ENCODE data around the gene INHBB.

The INHBB gene

DNA sequence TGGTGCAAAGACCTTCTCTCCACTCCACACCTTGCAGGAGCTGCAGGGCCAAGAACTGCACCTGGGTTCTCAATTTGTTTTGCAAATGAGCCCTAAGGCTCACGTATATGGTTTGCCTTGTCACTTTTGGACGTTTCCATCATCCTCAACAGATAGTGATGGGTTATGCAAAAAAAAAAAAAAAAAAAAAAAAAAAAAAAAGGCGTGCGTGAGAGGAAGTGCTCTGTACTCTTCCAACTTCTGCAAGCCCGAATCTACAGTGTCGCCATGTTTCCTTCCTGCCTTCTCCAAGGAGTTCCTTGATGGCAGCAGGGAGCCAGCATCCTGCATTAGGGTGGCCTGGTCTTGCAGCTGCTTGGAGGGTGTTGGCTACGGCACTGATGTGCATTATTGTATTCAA lies 4.0 kb upstream of the INHBB start:
- Mint-ChIP-seq H3K4me3 (no peak overlapping the region), H3K27ac (no peak overlapping the region), H3K27me3 (peaks cover 47% of the 10 kb centered on the region), H3K36me3 (ENCODE audit: low read depth) (no peaks in the 10 kb centered on the region), H3K9me3 (no peaks in the 10 kb centered on the region), H3K4me1 (ENCODE audit: low read depth) (peaks cover 56% of the 10 kb centered on the region)
- intact Hi-C loops (cut with micrococcal nuclease) = loop anchor here (2.0 to 10.0 kb wide), 3 partner anchors 95 to 333 kb away; no protein-coding TSS in a partner anchor

DNA sequence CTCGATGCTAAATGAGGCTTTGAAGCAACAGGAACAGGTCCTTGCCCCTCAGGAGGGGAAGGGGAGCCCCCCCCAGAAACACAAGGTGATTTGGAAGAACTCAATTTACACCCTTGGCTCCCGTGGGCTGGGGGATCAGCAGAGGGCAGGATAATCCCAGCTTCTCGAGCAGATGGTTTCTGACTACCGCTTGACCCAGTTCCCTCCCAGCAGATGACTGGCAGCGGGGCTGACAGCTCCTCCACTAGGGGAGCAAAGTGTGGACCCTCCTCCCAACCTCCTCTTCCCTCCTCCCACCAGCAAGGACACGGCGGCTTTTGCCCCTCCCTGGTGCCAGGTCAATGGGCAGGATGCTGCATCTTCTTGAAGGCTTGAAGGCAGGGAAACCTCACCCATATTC lies 3.5 kb upstream of the INHBB start:
- Mint-ChIP-seq H3K4me1 (ENCODE audit: low read depth) (peaks cover 56% of the 10 kb centered on the region), H3K27me3 (peaks cover 49% of the 10 kb centered on the region), H3K9me3 (no peaks in the 10 kb centered on the region), H3K36me3 (ENCODE audit: low read depth) (no peaks in the 10 kb centered on the region), H3K4me3 (no peak overlapping the region), H3K27ac (no peak overlapping the region)
- intact Hi-C loops (cut with micrococcal nuclease) = loop anchor here (2.0 to 10.0 kb wide), 3 partner anchors 95 to 332 kb away; no protein-coding TSS in a partner anchor

DNA sequence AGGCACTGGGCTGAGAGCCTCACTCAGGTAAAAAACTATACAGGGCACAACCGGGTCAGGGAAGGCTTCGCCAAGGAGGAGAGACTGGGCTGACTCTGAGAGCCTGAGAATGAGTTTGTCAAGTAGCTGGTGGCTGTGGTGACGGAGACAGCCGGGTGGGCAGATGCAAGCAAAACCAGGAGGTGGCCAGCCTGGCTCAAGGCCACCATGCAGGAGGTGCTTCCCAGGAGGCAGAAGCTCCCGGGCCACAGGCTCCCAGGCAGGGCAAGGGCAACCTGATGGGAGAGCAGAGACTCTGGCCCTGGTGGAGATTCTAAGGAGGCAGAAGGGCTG lies 2.9 kb upstream of the INHBB start:
- H3K36me3 Mint-ChIP-seq (ENCODE audit: low read depth) = no peaks in the 10 kb centered on the region
- intact Hi-C loops (cut with micrococcal nuclease) = loop anchor here (2.0 to 10.0 kb wide), 3 partner anchors 94 to 332 kb away; no protein-coding TSS in a partner anchor
- peaks cover 55% of the 10 kb centered on the region for H3K27me3 Mint-ChIP-seq
- H3K4me1 Mint-ChIP-seq (ENCODE audit: low read depth) = peaks cover 55% of the 10 kb centered on the region
- no peak overlapping the region for H3K27ac Mint-ChIP-seq
- no peak overlapping the region for H3K4me3 Mint-ChIP-seq
- H3K9me3 Mint-ChIP-seq = no peaks in the 10 kb centered on the region

DNA sequence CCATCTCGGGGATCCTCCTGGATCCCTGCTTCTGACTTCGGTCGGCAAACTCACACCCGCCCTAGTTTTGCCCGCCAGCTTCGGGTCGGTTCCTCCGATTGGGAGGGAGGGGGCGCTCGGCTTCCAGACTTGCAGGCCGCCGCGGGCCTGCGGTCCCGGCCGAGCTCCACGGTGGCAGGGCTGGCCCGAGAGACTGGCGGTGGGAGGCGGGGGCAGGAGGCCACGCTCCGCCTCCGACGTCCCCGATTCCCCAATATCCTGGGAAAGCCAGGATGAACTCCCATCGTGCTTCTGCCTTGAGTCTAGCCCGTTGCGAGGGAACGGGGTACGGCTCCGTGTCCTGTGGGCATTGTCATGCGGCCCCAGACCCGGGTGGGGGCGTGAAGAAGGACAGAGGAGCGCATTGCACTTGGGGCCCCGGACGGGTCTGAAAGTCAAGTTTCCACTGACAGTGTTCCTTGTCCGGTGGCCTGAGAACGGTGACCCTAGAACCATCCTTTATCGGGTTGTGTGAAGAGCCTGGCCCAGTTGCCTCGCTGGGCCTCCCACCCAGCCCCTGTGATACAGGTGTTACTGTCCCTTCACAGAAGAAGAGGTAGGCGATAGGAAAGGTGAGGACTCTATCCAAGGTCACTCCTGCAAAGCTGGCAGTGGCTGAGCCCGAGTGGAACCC lies 2.4 kb upstream of the INHBB start:
- intact Hi-C loops (cut with micrococcal nuclease) = loop anchor here (2.0 to 10.0 kb wide), 3 partner anchors 94 to 331 kb away; no protein-coding TSS in a partner anchor
- Mint-ChIP-seq H3K9me3 (no peaks in the 10 kb centered on the region), H3K4me1 (ENCODE audit: low read depth) (peaks cover 50% of the 10 kb centered on the region), H3K27me3 (peaks cover 60% of the 10 kb centered on the region), H3K27ac (no peak overlapping the region), H3K36me3 (ENCODE audit: low read depth) (no peaks in the 10 kb centered on the region), H3K4me3 (peak overlapping the region; percentile 34)

DNA sequence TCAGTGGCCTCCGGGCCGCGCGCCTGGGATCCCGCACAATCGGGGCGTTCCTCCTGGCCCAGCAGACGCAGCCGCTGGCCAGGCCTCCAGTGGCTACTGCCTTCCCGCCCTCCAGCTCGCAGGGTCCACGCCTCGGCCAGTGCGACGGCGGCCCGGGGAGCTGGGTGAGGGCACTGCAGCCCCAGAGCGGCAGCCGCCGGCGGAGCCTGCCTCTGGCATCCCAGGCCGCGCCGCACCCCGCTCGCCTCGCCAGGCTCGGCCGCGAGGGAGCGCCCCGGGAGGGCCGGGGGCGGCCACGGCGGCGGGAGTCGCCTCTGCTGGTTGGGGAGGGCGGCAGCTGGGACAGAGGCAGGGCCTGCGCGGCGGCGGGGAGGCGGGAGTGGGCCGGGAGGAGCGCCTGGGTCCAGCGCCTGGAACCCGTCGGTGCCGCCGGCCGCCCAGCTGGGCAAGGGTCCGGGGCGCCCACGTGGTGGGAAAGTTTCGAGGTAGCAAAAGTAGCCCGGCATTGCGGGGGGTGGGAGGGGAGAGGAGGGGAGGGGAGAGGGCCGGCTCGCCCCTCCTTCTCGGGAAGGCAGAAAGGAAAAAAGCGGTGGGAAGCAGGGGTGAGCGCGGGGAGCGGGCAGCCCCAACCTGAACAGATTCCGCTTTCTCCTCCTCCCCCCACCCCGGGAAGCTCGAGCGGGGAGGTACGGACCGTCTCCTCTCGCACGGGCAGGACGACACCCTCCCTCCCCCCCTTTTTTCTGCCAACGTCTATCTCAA lies 1.5 kb upstream of the INHBB start:
- Mint-ChIP-seq H3K27me3 (peaks cover 68% of the 10 kb centered on the region), H3K9me3 (no peaks in the 10 kb centered on the region), H3K36me3 (ENCODE audit: low read depth) (no peaks in the 10 kb centered on the region), H3K27ac (no peak overlapping the region), H3K4me1 (ENCODE audit: low read depth) (peaks cover 41% of the 10 kb centered on the region), H3K4me3 (peak overlapping the region; percentile 55)
- intact Hi-C loops (cut with micrococcal nuclease) = loop anchor here (5.0 to 10.0 kb wide), 2 partner anchors 93 to 180 kb away; no protein-coding TSS in a partner anchor

DNA sequence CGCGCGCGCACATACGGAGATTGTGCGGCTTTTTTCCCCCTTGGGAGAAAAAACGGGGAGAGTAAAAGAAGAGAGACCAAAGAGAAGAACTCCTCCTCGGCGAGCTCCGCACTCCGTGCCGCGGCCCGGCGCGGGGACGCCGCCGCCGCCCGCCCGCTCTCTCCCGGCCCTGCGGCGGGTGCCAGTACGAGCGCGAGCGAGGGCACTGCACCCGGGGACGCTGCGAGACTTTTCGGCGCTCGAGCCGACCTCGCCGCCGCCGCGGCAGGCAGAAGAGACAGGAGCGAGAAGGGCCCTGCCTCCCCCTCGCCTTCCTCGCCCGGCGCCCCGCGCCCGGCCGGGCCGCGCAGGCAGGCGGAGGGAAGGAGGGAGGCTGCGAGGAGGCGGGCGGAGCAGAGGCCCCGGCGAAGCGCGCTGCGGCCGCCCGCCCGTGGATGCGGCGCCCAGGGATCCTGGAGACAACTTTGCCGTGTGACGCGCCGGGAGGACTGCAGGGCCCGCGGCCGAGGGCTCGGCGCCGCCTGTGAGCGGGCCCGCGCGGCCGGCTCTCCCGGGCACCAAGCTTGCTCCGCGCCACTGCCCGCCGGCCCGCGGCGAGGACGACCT lies 857 bp upstream of the INHBB start:
- peak overlapping the region; percentile 55 for H3K4me3 Mint-ChIP-seq
- no peak overlapping the region for H3K27ac Mint-ChIP-seq
- intact Hi-C loops (cut with micrococcal nuclease) = loop anchor here (5.0 to 10.0 kb wide), 2 partner anchors 92 to 180 kb away; no protein-coding TSS in a partner anchor
- H3K36me3 Mint-ChIP-seq (ENCODE audit: low read depth) = no peaks in the 10 kb centered on the region
- peaks cover 74% of the 10 kb centered on the region for H3K27me3 Mint-ChIP-seq
- H3K9me3 Mint-ChIP-seq = no peaks in the 10 kb centered on the region
- H3K4me1 Mint-ChIP-seq (ENCODE audit: low read depth) = peaks cover 35% of the 10 kb centered on the region

DNA sequence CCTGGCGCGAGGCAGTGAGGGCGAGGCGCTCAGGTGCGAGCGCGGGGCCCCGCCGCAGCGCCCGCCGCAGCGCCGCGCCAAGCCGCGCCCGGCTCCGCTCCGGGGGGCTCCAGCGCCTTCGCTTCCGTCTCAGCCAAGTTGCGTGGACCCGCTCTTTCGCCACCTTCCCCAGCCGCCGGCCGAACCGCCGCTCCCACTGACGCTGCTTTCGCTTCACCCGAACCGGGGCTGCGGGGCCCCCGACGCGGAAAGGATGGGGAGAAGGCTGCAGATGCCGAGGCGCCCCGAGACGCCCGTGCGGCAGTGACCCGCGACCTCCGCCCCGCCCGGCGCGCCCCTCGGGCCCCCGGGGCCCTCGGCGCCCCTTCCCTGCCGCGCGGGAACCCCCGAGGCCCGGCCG lies 328 bp upstream of the INHBB start:
- H3K36me3 Mint-ChIP-seq (ENCODE audit: low read depth) = no peaks in the 10 kb centered on the region
- intact Hi-C loops (cut with micrococcal nuclease) = loop anchor here (10.0 kb wide), 1 partner anchor 179 kb away; no protein-coding TSS in a partner anchor
- H3K4me1 Mint-ChIP-seq (ENCODE audit: low read depth) = peaks cover 31% of the 10 kb centered on the region
- H3K9me3 Mint-ChIP-seq = no peaks in the 10 kb centered on the region
- H3K27me3 Mint-ChIP-seq = peaks cover 76% of the 10 kb centered on the region
- H3K4me3 Mint-ChIP-seq = peak overlapping the region; percentile 58
- H3K27ac Mint-ChIP-seq = no peak overlapping the region

DNA sequence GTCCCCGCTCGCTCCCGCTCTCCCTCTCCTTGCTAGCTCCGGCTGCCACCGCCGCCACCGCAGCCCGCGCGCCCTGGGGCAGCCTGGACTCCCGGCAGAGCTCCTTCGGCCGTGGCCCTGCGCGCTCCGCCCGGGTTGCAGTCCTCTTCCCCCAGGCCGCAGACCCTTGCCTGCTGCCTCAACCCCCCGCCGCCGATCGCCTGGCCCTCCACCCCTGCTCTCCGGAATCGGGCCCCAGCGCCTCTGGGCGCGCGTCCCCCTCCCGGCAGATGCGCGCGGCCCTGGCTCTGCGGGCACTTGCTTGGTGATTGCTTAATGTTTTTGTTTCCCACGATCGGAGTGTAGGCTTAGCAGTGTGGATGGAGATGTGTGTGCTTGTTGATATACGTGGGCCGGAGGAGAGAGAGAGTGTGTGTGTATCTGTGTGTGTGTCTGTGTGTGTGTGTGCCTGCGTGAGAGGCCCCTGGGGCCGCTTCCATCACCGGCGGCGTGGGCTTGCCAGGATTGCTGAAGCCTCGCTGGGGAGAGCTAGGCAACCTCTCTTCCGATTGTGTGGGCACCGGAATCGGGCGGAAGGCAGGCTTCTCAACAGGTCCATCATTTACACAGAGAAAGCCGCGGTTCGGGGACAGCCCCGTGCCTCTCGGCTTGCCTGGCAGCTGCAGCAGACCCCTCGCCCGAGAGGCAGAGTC lies 877 bp downstream of the INHBB start:
- no peak overlapping the region for H3K27ac Mint-ChIP-seq
- peaks cover 77% of the 10 kb centered on the region for H3K27me3 Mint-ChIP-seq
- peak overlapping the region; percentile 20 for H3K4me3 Mint-ChIP-seq
- peaks cover 31% of the 10 kb centered on the region for H3K4me1 Mint-ChIP-seq (ENCODE audit: low read depth)
- H3K36me3 Mint-ChIP-seq (ENCODE audit: low read depth) = no peaks in the 10 kb centered on the region
- intact Hi-C loops (cut with micrococcal nuclease) = loop anchor here (10.0 kb wide), 1 partner anchor 178 kb away; no protein-coding TSS in a partner anchor
- no peaks in the 10 kb centered on the region for H3K9me3 Mint-ChIP-seq

DNA sequence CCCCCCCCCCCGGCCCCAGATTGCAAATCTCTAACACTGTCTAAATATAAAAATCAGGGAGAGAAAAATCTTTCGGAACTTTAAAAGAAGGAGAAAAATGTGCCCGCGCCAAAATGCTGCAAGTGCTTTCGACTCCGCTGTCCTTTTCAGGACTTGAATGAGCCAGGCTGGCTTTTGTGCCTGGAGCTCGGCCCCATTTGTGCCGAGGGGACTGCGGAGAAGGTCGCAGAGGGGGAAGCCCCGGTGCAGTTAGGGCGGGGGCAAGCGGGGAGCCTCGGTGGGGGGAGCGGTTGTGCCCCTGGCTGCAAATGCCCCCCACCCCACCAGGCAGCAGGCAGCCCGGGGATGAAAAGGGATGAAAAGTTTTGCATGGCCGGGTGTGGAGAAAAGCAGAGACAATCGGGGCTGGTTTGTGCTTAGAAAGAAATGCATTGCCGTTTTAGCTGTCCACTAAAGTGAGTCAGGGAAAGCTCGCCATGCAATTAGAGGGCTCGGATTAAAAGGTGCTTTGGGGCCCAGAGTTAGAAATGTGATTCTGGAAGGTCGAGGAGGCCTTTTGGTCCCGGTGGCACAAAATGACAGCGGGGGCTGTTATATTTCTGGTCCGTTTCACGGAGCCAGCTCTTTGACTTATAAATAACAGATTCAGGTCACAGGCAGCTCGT lies 1.6 kb downstream of the INHBB start:
- no peak overlapping the region for H3K4me3 Mint-ChIP-seq

DNA sequence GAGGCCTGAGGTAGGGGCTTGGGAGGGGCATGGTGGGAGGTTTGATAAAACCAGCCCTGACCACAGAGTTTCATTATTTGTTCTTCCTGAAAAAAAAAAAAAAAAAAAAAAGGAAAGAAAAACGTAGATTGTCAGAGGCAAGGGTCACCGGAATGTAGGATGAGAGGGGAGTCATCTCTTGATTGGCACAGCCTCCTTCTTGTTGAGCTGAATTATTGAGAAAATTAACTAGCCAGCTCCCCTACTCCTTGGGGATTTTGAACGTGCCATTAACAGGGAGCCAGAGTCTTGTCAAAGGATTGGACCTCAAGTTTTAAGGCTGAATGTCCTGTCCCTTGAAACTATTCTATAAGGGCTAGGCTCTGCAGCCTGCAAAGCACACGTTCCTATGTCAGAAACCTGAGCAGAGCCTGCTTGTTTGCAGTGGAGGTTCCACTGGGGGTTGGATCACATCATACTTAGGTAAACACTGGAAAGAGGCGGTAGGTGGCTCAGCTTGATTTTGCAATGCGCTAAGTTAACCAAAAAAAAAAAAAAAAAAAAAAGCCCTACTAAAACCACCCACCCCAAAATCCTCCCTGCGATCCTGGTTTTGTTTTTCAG lies 2.3 kb downstream of the INHBB start:
- H3K4me1 Mint-ChIP-seq (ENCODE audit: low read depth) = peaks cover 19% of the 10 kb centered on the region
- H3K27ac Mint-ChIP-seq = no peak overlapping the region
- H3K27me3 Mint-ChIP-seq = peaks cover 67% of the 10 kb centered on the region
- no peak overlapping the region for H3K4me3 Mint-ChIP-seq
- H3K36me3 Mint-ChIP-seq (ENCODE audit: low read depth) = no peaks in the 10 kb centered on the region
- no peaks in the 10 kb centered on the region for H3K9me3 Mint-ChIP-seq
- intact Hi-C loops (cut with micrococcal nuclease) = loop anchor here (10.0 kb wide), 1 partner anchor 177 kb away; no protein-coding TSS in a partner anchor

More for the DNA sequence above, 1.6 kb downstream of the INHBB start:
- Mint-ChIP-seq H3K9me3 (no peaks in the 10 kb centered on the region), H3K27me3 (peaks cover 73% of the 10 kb centered on the region), H3K4me1 (ENCODE audit: low read depth) (peaks cover 27% of the 10 kb centered on the region), H3K36me3 (ENCODE audit: low read depth) (no peaks in the 10 kb centered on the region), H3K27ac (no peak overlapping the region)
- intact Hi-C loops (cut with micrococcal nuclease) = loop anchor here (10.0 kb wide), 1 partner anchor 177 kb away; no protein-coding TSS in a partner anchor

DNA sequence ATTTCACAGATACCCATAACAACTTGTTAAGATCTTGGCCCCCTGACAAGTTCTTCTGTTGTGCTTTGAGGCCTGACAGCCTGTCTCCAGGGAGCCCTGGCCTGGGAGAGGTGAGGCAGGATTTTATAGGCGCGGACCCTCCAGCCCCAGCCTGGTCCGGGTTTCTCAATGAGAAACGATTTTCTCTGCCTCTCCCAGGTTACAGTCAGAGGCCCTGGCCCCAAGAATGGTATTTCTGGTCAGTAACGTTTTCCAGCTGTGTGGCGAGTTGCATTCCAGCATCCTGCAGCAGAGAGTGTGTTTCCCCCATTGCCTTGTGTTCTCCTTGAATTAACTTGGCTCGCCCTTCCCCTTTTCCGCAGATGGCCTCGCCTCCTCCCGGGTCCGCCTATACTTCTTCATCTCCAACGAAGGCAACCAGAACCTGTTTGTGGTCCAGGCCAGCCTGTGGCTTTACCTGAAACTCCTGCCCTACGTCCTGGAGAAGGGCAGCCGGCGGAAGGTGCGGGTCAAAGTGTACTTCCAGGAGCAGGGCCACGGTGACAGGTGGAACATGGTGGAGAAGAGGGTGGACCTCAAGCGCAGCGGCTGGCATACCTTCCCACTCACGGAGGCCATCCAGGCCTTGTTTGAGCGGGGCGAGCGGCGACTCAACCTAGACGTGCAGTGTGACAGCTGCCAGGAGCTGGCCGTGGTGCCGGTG lies 3.0 kb downstream of the INHBB start:
- peaks cover 14% of the 10 kb centered on the region for H3K4me1 Mint-ChIP-seq (ENCODE audit: low read depth)
- intact Hi-C loops (cut with micrococcal nuclease) = loop anchor here (10.0 kb wide), 1 partner anchor 176 kb away; no protein-coding TSS in a partner anchor
- no peak overlapping the region for H3K27ac Mint-ChIP-seq
- H3K9me3 Mint-ChIP-seq = no peaks in the 10 kb centered on the region
- H3K36me3 Mint-ChIP-seq (ENCODE audit: low read depth) = no peaks in the 10 kb centered on the region
- H3K4me3 Mint-ChIP-seq = no peak overlapping the region
- H3K27me3 Mint-ChIP-seq = peaks cover 64% of the 10 kb centered on the region

DNA sequence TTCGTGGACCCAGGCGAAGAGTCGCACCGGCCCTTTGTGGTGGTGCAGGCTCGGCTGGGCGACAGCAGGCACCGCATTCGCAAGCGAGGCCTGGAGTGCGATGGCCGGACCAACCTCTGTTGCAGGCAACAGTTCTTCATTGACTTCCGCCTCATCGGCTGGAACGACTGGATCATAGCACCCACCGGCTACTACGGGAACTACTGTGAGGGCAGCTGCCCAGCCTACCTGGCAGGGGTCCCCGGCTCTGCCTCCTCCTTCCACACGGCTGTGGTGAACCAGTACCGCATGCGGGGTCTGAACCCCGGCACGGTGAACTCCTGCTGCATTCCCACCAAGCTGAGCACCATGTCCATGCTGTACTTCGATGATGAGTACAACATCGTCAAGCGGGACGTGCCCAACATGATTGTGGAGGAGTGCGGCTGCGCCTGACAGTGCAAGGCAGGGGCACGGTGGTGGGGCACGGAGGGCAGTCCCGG lies 3.5 kb downstream of the INHBB start:
- intact Hi-C loops (cut with micrococcal nuclease) = loop anchor here (10.0 kb wide), 1 partner anchor 175 kb away; no protein-coding TSS in a partner anchor
- Mint-ChIP-seq H3K4me1 (ENCODE audit: low read depth) (peaks cover 14% of the 10 kb centered on the region), H3K9me3 (no peaks in the 10 kb centered on the region), H3K27ac (no peak overlapping the region), H3K27me3 (peaks cover 65% of the 10 kb centered on the region), H3K4me3 (no peak overlapping the region), H3K36me3 (ENCODE audit: low read depth) (no peaks in the 10 kb centered on the region)
